Endothelial cell of umbilical vein (primary cell): ENCODE data around the gene NAA11. TPM values are rescaled to one million over a fixed set of nuclear protein-coding genes. Genes with fewer than 3 reads are reported as not detected.

ENCODE experiments used
- BruUV-seq: library from RNA; stranded (reverse); fragments of 400-500 nt; replicated peaks from 2 replicates; lab custom pipeline; 2021; lab: Mats Ljungman, UMichigan
- CTCF ChIA-PET: fragments of 300-600, 350-600 bp; sonication (Branson Sonifier 250); formaldehyde crosslinking; loops from one replicate; lab custom pipeline; 2021; ENCODE audit warnings: antibody characterized with exemption, inconsistent platforms; lab: Charles Lee
- POLR2A ChIA-PET: fragments of 300-600, 350-600 bp; sonication (Branson Sonifier 250); formaldehyde crosslinking; loops from one replicate; lab custom pipeline; 2021; ENCODE audit warnings: antibody characterized with exemption, inconsistent platforms; lab: Charles Lee
- DNase-seq: peaks from one replicate; pipeline ENCODE4 v3.0.0-alpha.2; 2011; ENCODE audit warnings: low read depth, low spot score
- FAIRE-seq: peaks from 2 replicates; lab custom pipeline; 2011; peaks lifted over from hg19 to GRCh38; lab: Jason Lieb, UNC
- H2AFZ ChIP-seq: 2 replicates; pipeline ENCODE4 v1.6.0; 2012; ENCODE audit warnings: low read depth, low read length, control low read depth, inconsistent platforms
- H3K27ac ChIP-seq: 2 replicates; pipeline ENCODE4 v1.5.1; 2011; ENCODE audit warnings: low read depth, mild to moderate bottlenecking, control low read depth, low read length, moderate library complexity; ENCODE audit not compliant: insufficient read depth
- H3K27me3 ChIP-seq, 2 experiments: 2 replicates each; pipeline versions ENCODE4 v1.6.0 to v1.6.1; 2011; ENCODE audit warnings: low read length in 2 of 2, mixed read lengths in 1 of 2; ENCODE audit not compliant: control insufficient read depth in 2 of 2, insufficient read depth in 2 of 2
- H3K36me3 ChIP-seq, 2 experiments: 2 replicates in 1 of 2; 3 replicates in 1 of 2; pipeline ENCODE4 v1.5.1; 2011; ENCODE audit warnings: low read length in 2 of 2, mild to moderate bottlenecking in 1 of 2, moderate library complexity in 1 of 2; ENCODE audit not compliant: control insufficient read depth in 2 of 2, insufficient read depth in 2 of 2; ENCODE audit errors: extremely low read depth in 1 of 2
- H3K4me1 ChIP-seq: 3 replicates; pipeline ENCODE4 v1.5.1; 2011; ENCODE audit warnings: mild to moderate bottlenecking, low read length; ENCODE audit not compliant: control insufficient read depth, insufficient read depth; ENCODE audit errors: extremely low read depth
- H3K4me2 ChIP-seq: 2 replicates; pipeline ENCODE4 v1.6.1; 2011; ENCODE audit warnings: low read length, control low read depth, mixed read lengths; ENCODE audit not compliant: insufficient read depth
- H3K4me3 ChIP-seq, 3 experiments: fragments of 200-600 bp in 1 of 3; sonication (generic), shearing (Covaris generic) in 1 of 3; replicated peaks in 1 of 3; 2 replicates each; pipeline ENCODE4 v1.5.1; 2011 to 2016; ENCODE audit warnings: control low read depth in 3 of 3, low read length in 3 of 3, mild to moderate bottlenecking in 2 of 3, inconsistent platforms in 1 of 3, low read depth in 1 of 3, moderate library complexity in 1 of 3; ENCODE audit not compliant: insufficient read depth in 1 of 3
- H3K79me2 ChIP-seq: 2 replicates; pipeline ENCODE4 v1.6.0; 2012; ENCODE audit warnings: low read length, inconsistent platforms; ENCODE audit not compliant: control insufficient read depth, insufficient read depth
- H3K9ac ChIP-seq: replicated peaks from 2 replicates; pipeline ENCODE3; 2011; ENCODE audit warnings: low read length, control low read depth; ENCODE audit not compliant: insufficient read depth; ENCODE audit errors: extremely low read depth
- H3K9me1 ChIP-seq: replicated peaks from 3 replicates; pipeline ENCODE4 v1.6.0; 2011; ENCODE audit warnings: mild to moderate bottlenecking, low read length; ENCODE audit not compliant: control insufficient read depth, insufficient read depth; ENCODE audit errors: extremely low read depth
- H3K9me3 ChIP-seq: replicated peaks from 2 replicates; pipeline ENCODE4 v1.5.1; 2012; ENCODE audit warnings: low read length, inconsistent platforms; ENCODE audit not compliant: control insufficient read depth, insufficient read depth
- H4K20me1 ChIP-seq: replicated peaks from 2 replicates; pipeline ENCODE3; 2011; ENCODE audit warnings: mild to moderate bottlenecking, low read length; ENCODE audit not compliant: control insufficient read depth, insufficient read depth; ENCODE audit errors: extremely low read depth
- CTCF ChIP-seq, 2 donors: IDR thresholded peaks; 1 replicate in 1 of 2; 2 replicates in 1 of 2; pipeline ENCODE4 v1.5.1; 2011; ENCODE audit warnings: low read length in 2 of 2, mild to moderate bottlenecking in 2 of 2, moderate library complexity in 2 of 2, control low read depth in 1 of 2, inconsistent platforms in 1 of 2, low read depth in 1 of 2; ENCODE audit not compliant: insufficient read depth in 1 of 2; ENCODE audit errors: extremely low read depth in 1 of 2
- EZH2 ChIP-seq: IDR thresholded peaks from 2 replicates; pipeline ENCODE4 v1.6.1; 2012; ENCODE audit warnings: borderline replicate concordance, low read depth, mild to moderate bottlenecking, moderate library complexity, low read length, inconsistent platforms; ENCODE audit not compliant: severe bottlenecking
- FOS ChIP-seq: IDR thresholded peaks from 2 replicates; pipeline ENCODE4 v1.6.1; 2011; ENCODE audit warnings: mild to moderate bottlenecking, low read length, moderate library complexity, borderline replicate concordance; ENCODE audit not compliant: insufficient read depth
- GATA2 ChIP-seq: IDR thresholded peaks from 2 replicates; pipeline ENCODE4 v1.7.0; 2011; ENCODE audit warnings: low read depth, mild to moderate bottlenecking, moderate library complexity, mixed read lengths, low read length; ENCODE audit not compliant: insufficient read length, insufficient read depth
- JUN ChIP-seq: IDR thresholded peaks from 2 replicates; pipeline ENCODE4 v1.6.1; 2011; ENCODE audit warnings: borderline replicate concordance, low read depth; ENCODE audit not compliant: insufficient read length, insufficient read depth
- MAX ChIP-seq: IDR thresholded peaks from 2 replicates; pipeline ENCODE4 v1.6.1; 2011; ENCODE audit not compliant: insufficient read depth, insufficient read length
- MYC ChIP-seq: IDR thresholded peaks from one replicate; pipeline ENCODE4 v1.6.1; 2011; ENCODE audit warnings: mild to moderate bottlenecking, low read depth, low read length
- POLR2A ChIP-seq: IDR thresholded peaks from 2 replicates; pipeline ENCODE4 v1.6.1; 2012; ENCODE audit warnings: low read depth, mild to moderate bottlenecking, control low read depth, low read length
- POLR2AphosphoS5 ChIP-seq: IDR thresholded peaks from 2 replicates; pipeline ENCODE4 v1.6.1; 2012; ENCODE audit warnings: low read depth, mild to moderate bottlenecking, control low read depth, low read length, moderate library complexity; ENCODE audit not compliant: insufficient read depth
- dilution Hi-C: fragments of 300-500 bp; cut with MboI; formaldehyde crosslinking; loops from one replicate; pipeline ENCODE4 v1.15.0; 2019; ENCODE audit warnings: low sequenced_read_pairs; ENCODE audit not compliant: extremely low pct_ligation_motif_present
- intact Hi-C: fragments of 100-400 bp; cut with micrococcal nuclease; formaldehyde crosslinking; loops from one replicate; pipeline ENCODE4 v1.10.0; 2022
- polyA plus RNA-seq, 4 experiments: library from polyadenylated mRNA; depleted of rRNA in 3 of 4; stranded (reverse) in 3 of 4; unstranded in 1 of 4; fragments of >200 nt; gene quantifications; 2 replicates each; pipeline versions ENCODE4 v1.2.1 to v1.2.3, GENCODE V29; 2011 to 2012; ENCODE audit warnings: missing spikeins in 1 of 4
- total RNA-seq: library from RNA; stranded (reverse); gene quantifications from 2 replicates; pipeline ENCODE4 v1.2.3, GENCODE V29; 2021

The NAA11 gene
- total and polyA plus RNA-seq, 2 donors (not counting 3 experiments of a cell fraction or from before 2014, with no cell fraction given), result not detected

- BruUV-seq, result no TSS peak
- POLR2A ChIA-PET, result no interaction called here
- dilution Hi-C loops, result no loop called here
These were observed 16.2 kb upstream of the NAA11 start for GRCh38 chr4:79341893-79342653.

More at GRCh38 chr4:79341893-79342653, 16.2 kb upstream of the NAA11 start:
- H3K9me3 ChIP-seq, result no peaks in the 10 kb centered on the region
- CTCF ChIA-PET, result interaction anchor here (1.0 kb wide), 1 partner anchor 67 kb away, joined by 3 read pairs; no protein-coding TSS in a partner anchor
- DNase-seq, result no peak
- H3K79me2 ChIP-seq, result no peaks in the 10 kb centered on the region
- TF ChIP-seq GATA2 (no peak), EZH2 (no peak), POLR2AphosphoS5 (no peak), CTCF (IDR thresholded peaks at IDR 0.05; ENCODE audit: extremely low read depth in 1 of 2, insufficient read depth in 1 of 2, low read depth in 1 of 2, low read length in 2 of 2) (no peak), JUN (no peak), MYC (no peak), MAX (no peak), FOS (no peak), POLR2A (no peak)
- no peaks in the 10 kb centered on the region for H3K9me1 ChIP-seq
- H3K9ac ChIP-seq, result no peak overlapping the region
- H3K27ac ChIP-seq, result no peak overlapping the region
- intact Hi-C loops, result no loop called here
- no peaks in the 10 kb centered on the region for H4K20me1 ChIP-seq
- FAIRE-seq, result no peak
- no peak overlapping the region for H3K4me2 ChIP-seq
- no peaks in the 10 kb centered on the region for H3K36me3 ChIP-seq
- no peak overlapping the region for H3K4me3 ChIP-seq
- H3K4me1 ChIP-seq, result no peaks in the 10 kb centered on the region
- no peaks in the 10 kb centered on the region for H3K27me3 ChIP-seq
- H2AFZ ChIP-seq, result no peak overlapping the region
